Tibial nerve (tissue), 4 donors: ENCODE measurements around the gene COA7. TPM values are rescaled to one million over a fixed set of nuclear protein-coding genes. Genes with fewer than 3 reads are reported as not detected.
"Not testable (repeated sequence)": the region's sequence is repeated elsewhere in the genome, so short reads cannot be mapped to it uniquely, and the experiment has no call there.

Experiments
- DNase-seq, 2 donors: peaks; one replicate each; pipeline ENCODE4 v3.0.0-alpha.2; 2019; ENCODE audit warnings: low spot score in 2 of 2
- H3K27ac ChIP-seq, 4 donors: fragments of 200-600 bp; sonication (generic) in 3 of 4; one replicate each; pipeline ENCODE4 v1.5.1; 2017 to 2019; ENCODE audit warnings: mild to moderate bottlenecking in 1 of 4
- H3K27me3 ChIP-seq, 2 donors: fragments of 200-600 bp; sonication (generic) in 1 of 2; one replicate each; pipeline versions ENCODE4 v1.5.1 to v1.6.0; 2017 to 2019
- H3K36me3 ChIP-seq, 3 donors: fragments of 200-600 bp; sonication (generic); one replicate each; pipeline ENCODE4 v1.5.1; 2018 to 2019
- H3K4me1 ChIP-seq, 4 donors: fragments of 200-600 bp; sonication (generic) in 3 of 4; one replicate each; pipeline ENCODE4 v1.5.1; 2017 to 2019
- H3K4me3 ChIP-seq, 4 donors: fragments of 200-600 bp; sonication (generic) in 3 of 4; one replicate each; pipeline ENCODE4 v1.5.1; 2017 to 2019; ENCODE audit warnings: mild to moderate bottlenecking in 1 of 4, moderate library complexity in 1 of 4
- H3K9me3 ChIP-seq, 4 donors: fragments of 200-600 bp; sonication (generic) in 3 of 4; one replicate each; pipeline ENCODE4 v1.5.1; 2017 to 2019
- CTCF ChIP-seq, 5 experiments: fragments of 200-600 bp in 3 of 5; fragments of 450-650 bp in 2 of 5; sonication (generic) in 3 of 5; IDR thresholded peaks; one replicate each; pipeline ENCODE4 v1.5.1; 2016 to 2019; ENCODE audit warnings: antibody characterized with exemption in 5 of 5, mild to moderate bottlenecking in 3 of 5, moderate library complexity in 2 of 5
- EP300 ChIP-seq, 2 donors: sonication (generic); formaldehyde crosslinking; IDR thresholded peaks; one replicate each; pipeline ENCODE4 v1.6.1; 2017; ENCODE audit warnings: antibody characterized with exemption in 2 of 2, mild to moderate bottlenecking in 1 of 2
- POLR2A ChIP-seq, 2 donors: fragments of 450-650 bp; IDR thresholded peaks; one replicate each; pipeline ENCODE4 v1.6.1; 2017; ENCODE audit warnings: antibody characterized with exemption in 2 of 2, mild to moderate bottlenecking in 2 of 2, moderate library complexity in 2 of 2
- WGBS, 2 donors: methylation state at CpG; one replicate each; pipeline ENCODE4 v1.1.5; 2018; 5-methylcytosine and 5-hydroxymethylcytosine counted together
- total RNA-seq, 4 donors: library from RNA; depleted of rRNA; stranded (reverse); fragments of >200 nt; gene quantifications; one replicate each; pipeline ENCODE4 v1.1.0, GENCODE V29; 2016

Gene COA7
- total RNA-seq, 4 donors from 2014 or later, result 7.5 to 10.5 (median 8.9) TPM

- no peak overlapping the region for H3K4me3 ChIP-seq
- H3K9me3 ChIP-seq, result no peaks in the 10 kb centered on the region
- DNase-seq, result no peak
- no peaks in the 10 kb centered on the region for H3K27me3 ChIP-seq
- no peak overlapping the region for H3K27ac ChIP-seq
- peaks cover 0 to 44% (median 0%) of the 10 kb centered on the region in 3 donors for H3K36me3 ChIP-seq
- WGBS, 2 donors, result 95 to 97% methylated on average over 1 of the region's 1 CpG
- TF ChIP-seq CTCF (IDR thresholded peaks at IDR 0.05), result no peak
- TF ChIP-seq POLR2A (IDR thresholded peaks at IDR 0.05), result no peak
- no peak for TF ChIP-seq EP300 (IDR thresholded peaks at IDR 0.05)
- peaks cover 0 to 14% (median 4%) of the 10 kb centered on the region in 4 donors for H3K4me1 ChIP-seq
Measured at GRCh38 chr1:52693843-52694242, 4.3 kb downstream of the COA7 start.

GRCh38 chr1:52693351-52693750 is 4.8 kb downstream of the COA7 start:
- whole genome bisulfite sequencing, 2 donors, result 95 to 96% methylated on average over 10 of the region's 10 CpGs
- H3K27me3 ChIP-seq, DNase-seq, H3K4me1 ChIP-seq, H3K9me3 ChIP-seq, H3K4me3 ChIP-seq, H3K27ac ChIP-seq: not testable (repeated sequence)
- H3K36me3 ChIP-seq, result peaks cover 0 to 48% (median 0%) of the 10 kb centered on the region in 3 donors

- DNase-seq, result no peak
- TF ChIP-seq EP300 (IDR thresholded peaks at IDR 0.05), result no peak
- no peak for TF ChIP-seq CTCF (IDR thresholded peaks at IDR 0.05)
- no peak for TF ChIP-seq POLR2A (IDR thresholded peaks at IDR 0.05)
- no peaks in the 10 kb centered on the region for H3K27me3 ChIP-seq
- peaks cover 0 to 9% (median 0%) of the 10 kb centered on the region in 4 donors for H3K4me1 ChIP-seq
- WGBS, 2 donors, result 91 to 100% methylated on average over 4 of the region's 4 CpGs
- H3K9me3 ChIP-seq, result no peaks in the 10 kb centered on the region
- H3K4me3 ChIP-seq, result no peak overlapping the region
- H3K36me3 ChIP-seq, result peaks cover 0 to 55% (median 2%) of the 10 kb centered on the region in 3 donors
- H3K27ac ChIP-seq, result no peak overlapping the region
Measured at GRCh38 chr1:52692697-52693096, 5.5 kb downstream of the COA7 start.

- no peak for TF ChIP-seq CTCF (IDR thresholded peaks at IDR 0.05)
- no peak for TF ChIP-seq POLR2A (IDR thresholded peaks at IDR 0.05)
- TF ChIP-seq EP300 (IDR thresholded peaks at IDR 0.05), result no peak
- Histone ChIP-seq H3K27ac (no peak overlapping the region), H3K9me3 (no peaks in the 10 kb centered on the region), H3K27me3 (no peaks in the 10 kb centered on the region), H3K36me3 (peaks cover 0 to 64% (median 6%) of the 10 kb centered on the region in 3 donors), H3K4me3 (no peak overlapping the region), H3K4me1 (peaks cover 0 to under 1% (median 0%) of the 10 kb centered on the region in 4 donors)
- DNase-seq, result no peak
- 86 to 93% methylated on average over 3 of the region's 3 CpGs for WGBS, 2 donors
Measured at GRCh38 chr1:52691821-52692220, 6.3 kb downstream of the COA7 start.

GRCh38 chr1:52686830-52687229 is 11.3 kb downstream of the COA7 start:
- TF ChIP-seq POLR2A (IDR thresholded peaks at IDR 0.05) (no peak), EP300 (IDR thresholded peaks at IDR 0.05) (no peak), CTCF (IDR thresholded peaks at IDR 0.05) (no peak)
- Histone ChIP-seq H3K36me3 (peaks cover 0 to 56% (median 6%) of the 10 kb centered on the region in 3 donors), H3K27me3 (no peaks in the 10 kb centered on the region), H3K9me3 (no peaks in the 10 kb centered on the region), H3K4me1 (peaks cover 0 to 2% (median 0%) of the 10 kb centered on the region in 4 donors), H3K27ac (no peak overlapping the region), H3K4me3 (no peak overlapping the region)
- DNase-seq, result no peak
- WGBS, 2 donors, result 92 to 97% methylated on average over 5 of the region's 5 CpGs

- DNase-seq, result peak; percentile 31 to 64
- not testable (repeated sequence) for H3K27ac ChIP-seq, H3K4me3 ChIP-seq, H3K9me3 ChIP-seq, H3K27me3 ChIP-seq, H3K4me1 ChIP-seq
- peaks cover 0 to 51% (median 6%) of the 10 kb centered on the region in 3 donors for H3K36me3 ChIP-seq
- WGBS, 2 donors, result 58 to 65% methylated on average over 17 of the region's 17 CpGs
- TF ChIP-seq EP300 (IDR thresholded peaks at IDR 0.05) (peak in 1 of 2 donors; percentile 21), CTCF (IDR thresholded peaks at IDR 0.05) (peak; percentile 72 to 89 (median 79))
Measured at GRCh38 chr1:52686261-52686751, 11.8 kb downstream of the COA7 start.
